NCI-H524 treated with DMSO at 0.1 percent for 48 hours (cell line): ENCODE measurements around the gene GDPD5.

Experiments used
- DNase-seq: peaks from one replicate; lab custom pipeline; 2025; lab: John Stamatoyannopoulos, UW

The GDPD5 gene

DNA sequence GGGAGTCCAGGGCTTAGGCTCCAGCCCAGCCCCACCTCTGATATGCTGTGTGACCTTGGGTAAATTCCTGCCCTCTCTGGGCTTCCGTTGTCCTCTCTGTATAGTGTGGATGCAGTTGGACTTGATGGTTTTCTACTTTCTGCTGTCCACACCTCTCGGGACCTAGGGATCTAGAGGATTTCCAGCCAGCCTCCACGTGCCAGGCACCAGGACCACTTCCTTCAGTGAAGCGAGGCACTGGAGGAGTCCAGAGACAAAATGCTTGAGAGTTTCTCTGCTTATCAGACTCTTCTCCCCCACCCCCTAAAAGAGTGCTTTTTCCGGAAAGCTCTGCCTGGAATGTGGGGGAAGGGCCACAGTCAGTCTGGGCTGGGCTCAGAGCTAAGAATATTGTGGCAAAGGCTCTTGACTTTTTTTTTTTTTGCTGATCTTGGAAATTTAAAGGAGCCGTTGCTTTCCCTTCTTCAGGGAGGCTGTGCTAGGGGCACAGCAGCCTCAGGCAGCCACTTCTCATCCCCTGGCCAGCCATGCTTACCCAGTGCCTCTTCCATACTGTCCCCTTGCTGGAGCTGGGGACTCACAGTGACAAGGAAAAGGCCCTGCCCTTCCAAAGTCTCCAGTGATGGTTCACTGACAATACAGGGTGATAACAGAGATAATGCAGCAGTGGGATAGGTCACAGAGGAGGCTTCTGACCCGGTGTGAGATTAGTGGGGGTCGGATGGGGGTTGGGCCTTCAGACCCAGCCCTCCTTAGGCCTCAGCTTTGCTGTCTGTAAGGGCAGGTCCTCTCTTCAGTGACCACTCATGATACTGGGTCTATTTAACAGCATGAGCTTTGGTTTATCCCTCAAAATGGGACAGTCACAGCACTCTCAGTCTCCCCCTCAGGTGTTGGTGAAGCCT, 33.5 kb upstream of the GDPD5 start:
- no peak for DNase-seq

DNA sequence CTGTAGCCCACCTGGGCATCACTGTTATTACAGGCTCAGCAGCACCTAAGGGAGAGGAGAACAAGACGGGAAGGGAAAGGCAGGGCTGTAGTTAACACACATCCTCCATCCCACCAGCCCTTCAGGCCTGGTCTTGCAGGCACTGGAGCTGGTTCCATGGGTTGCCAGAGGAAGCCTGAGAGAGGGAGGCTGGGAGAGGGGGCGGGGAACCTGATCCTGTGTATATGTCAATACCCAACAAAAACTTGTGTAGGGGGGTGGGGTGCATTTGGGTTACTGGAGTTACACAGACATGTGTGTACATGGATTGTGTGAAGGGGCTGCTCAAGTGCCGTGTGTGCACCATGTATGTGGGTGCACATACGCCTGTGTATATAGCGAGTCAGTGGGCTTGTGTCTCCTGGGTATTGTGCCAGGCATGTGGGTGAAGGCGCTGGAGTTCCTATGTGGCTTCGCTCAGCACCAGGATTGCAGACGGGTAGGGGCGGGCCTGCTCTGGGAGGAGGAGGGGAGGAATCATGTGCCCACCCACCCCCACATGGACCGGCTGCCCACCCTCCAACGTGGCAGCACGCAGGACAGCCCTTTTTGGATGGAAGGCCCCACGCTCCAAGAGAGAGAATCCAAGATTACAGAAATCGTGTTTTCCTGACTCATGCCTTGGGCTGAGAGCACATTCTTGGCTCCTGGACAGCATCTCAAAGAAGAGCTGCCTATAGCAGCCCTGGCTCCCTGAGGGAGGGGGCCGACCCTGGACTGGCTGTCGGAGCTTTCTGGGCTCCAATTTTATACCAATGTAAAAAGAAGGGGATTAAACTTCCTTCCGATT, 32.1 kb upstream of the GDPD5 start:
- DNase-seq = no peak

DNA sequence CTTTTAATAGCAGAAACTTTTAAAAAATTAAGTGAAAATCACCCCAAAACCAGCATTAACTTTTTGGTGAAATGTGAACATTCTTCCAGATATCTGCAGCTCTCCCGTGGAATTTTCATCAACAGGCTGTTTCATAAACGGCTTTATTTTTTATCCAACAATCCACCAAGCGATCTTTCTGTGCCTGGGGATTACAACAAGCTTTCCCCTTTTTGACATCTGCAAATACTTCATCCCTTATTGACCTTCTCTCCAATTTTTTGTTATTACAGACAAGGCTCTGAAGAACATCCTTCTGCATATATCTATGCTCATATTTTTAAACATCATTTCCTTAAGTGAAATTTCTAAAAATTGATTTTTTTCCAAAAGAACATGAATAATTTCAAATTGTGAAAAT, 30.5 kb upstream of the GDPD5 start:
- DNase-seq = no peak

GRCh38 chr11:75555079-75555811, 29.5 kb upstream of the GDPD5 start:
- no peak for DNase-seq

DNA sequence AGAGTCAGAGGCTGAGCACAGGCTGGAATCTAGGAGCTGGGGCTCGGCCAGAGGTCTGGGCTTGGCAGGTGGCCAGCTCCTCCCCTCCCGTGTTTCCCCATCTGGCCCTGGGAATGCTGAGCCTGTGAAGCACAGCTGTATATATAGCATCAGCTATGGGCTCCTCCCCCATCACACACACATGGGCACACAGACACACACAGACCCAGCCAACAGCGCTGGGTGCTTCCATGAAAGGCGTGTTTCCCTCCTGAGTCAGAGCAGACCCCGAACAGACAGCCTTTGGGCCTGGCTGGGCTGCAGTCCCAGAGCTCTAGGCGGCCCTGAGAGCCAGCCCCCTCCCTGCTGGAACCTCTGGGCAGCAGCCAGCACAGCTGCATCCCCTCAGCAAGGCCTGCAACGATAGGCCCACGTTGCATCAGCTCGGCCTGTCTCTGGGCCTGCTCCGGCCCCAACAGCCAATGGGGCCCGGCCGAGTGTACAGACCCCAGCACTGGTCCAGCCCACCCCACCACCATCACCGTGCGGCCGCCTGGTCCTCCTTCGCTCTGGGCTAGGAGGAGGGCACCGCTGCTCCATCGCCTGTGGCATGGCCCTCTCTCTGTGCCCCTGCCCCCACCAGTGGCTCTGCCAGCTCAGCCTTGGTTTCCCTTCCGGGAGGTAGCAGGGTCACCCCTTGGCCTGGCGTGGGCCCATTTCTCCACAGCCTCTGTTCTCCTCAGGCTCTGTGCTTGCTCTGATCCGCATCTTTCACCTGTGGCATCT, 28.7 kb upstream of the GDPD5 start:
- peak; percentile 37 for DNase-seq

GRCh38 chr11:75553889-75554257, 28.1 kb upstream of the GDPD5 start:
- no peak for DNase-seq

- no peak for DNase-seq
Observed at GRCh38 chr11:75553182-75553581, 27.4 kb upstream of the GDPD5 start.

GRCh38 chr11:75549370-75549958, 23.7 kb upstream of the GDPD5 start:
- no peak for DNase-seq

GRCh38 chr11:75548595-75549272, 23.0 kb upstream of the GDPD5 start:
- no peak for DNase-seq

GRCh38 chr11:75547617-75548058, 21.9 kb upstream of the GDPD5 start:
- DNase-seq = no peak

GRCh38 chr11:75547177-75547576, 21.4 kb upstream of the GDPD5 start:
- DNase-seq = no peak

DNA sequence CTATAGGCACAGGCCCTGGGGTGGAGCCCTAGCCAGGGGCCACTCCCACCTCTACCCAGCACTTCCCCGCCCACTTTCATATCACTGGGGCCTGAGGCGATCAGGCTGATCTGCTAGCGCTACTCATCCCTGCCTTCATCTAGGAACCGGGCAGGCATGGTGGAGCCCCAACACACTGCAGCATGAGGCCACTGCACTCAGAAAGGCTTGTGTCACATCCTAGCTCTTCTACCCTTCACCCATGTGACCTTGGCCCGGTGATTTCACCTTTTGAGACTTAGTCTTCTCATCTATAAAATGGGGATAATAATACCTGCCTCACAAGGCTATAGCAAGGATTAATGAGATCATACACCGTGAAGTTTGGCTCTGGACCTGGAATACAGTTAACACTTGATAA, 18.1 kb upstream of the GDPD5 start:
- DNase-seq = no peak

- no peak for DNase-seq
Observed at GRCh38 chr11:75542088-75542438, 16.3 kb upstream of the GDPD5 start.

GRCh38 chr11:75541193-75542087, 15.7 kb upstream of the GDPD5 start:
- DNase-seq = no peak

DNA sequence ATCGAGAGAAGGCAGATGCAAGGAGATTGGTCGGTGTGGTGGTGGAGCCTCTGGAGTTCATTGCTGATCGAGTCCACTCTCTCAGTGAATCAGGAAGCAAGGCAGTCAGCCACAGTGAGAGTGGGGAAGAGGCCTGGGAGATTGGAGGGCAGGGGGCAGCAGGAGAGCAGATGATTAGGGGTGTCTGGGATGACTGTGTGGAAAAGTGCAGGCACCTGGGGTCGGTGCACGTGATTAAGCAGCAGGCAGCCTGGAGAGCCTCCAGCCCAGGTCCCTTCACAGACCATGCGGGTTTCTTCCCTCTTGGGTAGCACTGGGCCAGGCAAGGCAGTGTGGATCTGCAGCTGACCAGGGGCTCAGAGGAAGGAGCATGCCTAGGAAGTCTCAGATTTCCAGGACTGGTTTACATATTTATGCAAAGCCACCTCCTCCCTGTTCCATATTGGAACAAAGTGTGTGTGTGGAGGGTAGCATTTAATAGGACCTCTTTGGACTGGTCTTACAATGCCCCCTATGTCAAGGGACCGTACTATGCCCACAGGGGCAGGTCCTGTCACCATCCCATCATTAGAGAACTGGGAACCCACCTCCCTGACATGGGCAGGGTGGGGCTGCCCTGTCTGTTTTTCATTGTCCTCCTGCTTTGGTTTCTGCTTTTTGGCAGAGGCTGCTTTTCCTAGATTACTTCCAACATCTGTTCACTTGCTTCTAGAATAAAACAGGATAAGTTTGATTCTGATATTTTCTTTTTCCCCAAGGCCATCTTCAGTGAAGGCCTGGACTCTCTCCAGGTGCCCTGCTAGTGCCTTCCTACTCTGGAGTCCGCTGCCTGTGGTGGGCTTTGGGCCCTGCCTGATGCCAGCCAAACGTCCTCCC, 14.0 kb upstream of the GDPD5 start:
- DNase-seq = no peak

DNA sequence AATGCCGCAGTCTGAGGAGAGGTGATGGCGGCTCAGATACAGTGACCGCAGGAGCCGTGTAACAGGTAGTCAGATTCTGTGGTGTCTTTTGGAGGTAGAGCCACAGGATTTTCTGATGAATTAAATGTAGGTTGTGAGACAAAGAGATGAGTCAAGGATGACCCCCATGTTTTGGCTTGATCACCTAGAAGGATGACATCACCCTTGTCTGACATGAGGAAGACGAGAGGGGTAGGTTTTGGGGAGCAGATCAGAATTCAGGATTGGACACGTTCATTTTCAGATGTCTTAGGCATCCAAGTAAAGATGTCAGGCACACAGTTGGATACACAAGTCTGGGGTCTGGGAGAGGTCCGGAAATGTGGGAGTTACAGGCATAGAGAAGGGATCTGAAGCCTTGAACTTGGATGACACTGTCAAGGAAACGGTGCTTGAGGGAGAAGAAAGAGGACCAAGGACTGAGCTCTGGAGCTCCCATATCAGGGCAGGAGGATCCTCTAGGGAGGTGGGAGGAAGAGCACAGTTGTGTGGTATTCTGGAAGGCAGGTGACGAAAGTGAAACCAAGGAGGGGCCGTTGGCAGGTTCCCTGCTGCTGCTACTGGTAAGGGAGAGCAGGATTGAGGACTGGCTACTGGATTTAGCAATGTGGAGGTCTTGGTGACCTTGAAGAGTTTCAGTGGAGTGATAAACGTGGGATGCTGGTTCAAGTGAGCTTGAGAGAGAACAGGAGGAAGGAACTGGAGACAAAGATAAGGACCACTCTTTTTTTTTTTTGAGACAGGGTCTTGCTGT, 12.6 kb upstream of the GDPD5 start:
- no peak for DNase-seq

DNA sequence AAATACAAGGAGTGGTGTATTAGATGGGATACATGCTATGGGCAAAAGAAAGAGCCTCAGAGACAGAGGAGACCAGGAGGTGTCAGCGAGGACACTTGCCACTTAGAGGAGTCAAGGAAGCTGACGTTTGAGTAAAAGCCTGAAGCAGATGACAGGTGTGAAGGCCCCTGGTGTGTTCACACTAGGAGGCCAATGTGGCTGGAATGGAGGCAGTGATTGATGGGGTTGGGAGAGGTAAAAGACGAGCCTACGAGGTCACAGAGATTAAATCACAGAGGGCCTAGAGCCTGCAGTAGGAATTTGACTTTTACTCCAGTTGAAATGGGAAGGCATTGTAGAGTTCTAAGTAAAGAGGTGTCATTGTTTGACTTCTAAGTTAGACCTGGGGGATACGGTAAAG, 12.0 kb upstream of the GDPD5 start:
- no peak for DNase-seq
